H9 (cell line): ENCODE results near the gene KCNMA1. TPM values are rescaled to one million over a fixed set of nuclear protein-coding genes. Genes with fewer than 3 reads are reported as not detected.

ENCODE experiments used
- DNase-seq: peaks from one replicate; pipeline ENCODE4 v3.0.0-alpha.2; 2017
- H2AFZ ChIP-seq: one replicate; pipeline ENCODE4 v1.6.1; 2013; ENCODE audit warnings: mild to moderate bottlenecking, low read length, control low read depth, moderate library complexity
- H2AK5ac ChIP-seq: 2 replicates; pipeline ENCODE4 v1.6.1; 2013; ENCODE audit warnings: low read length, control low read depth, mixed read lengths; ENCODE audit not compliant: insufficient read length
- H2BK120ac ChIP-seq: one replicate; pipeline ENCODE4 v1.6.1; 2013; ENCODE audit warnings: low read depth, mild to moderate bottlenecking, low read length, control low read depth, inconsistent platforms; ENCODE audit not compliant: poor library complexity, severe bottlenecking
- H2BK12ac ChIP-seq: 2 replicates; pipeline ENCODE4 v1.6.1; 2013; ENCODE audit warnings: low read length, control low read depth, mixed read lengths, low read depth; ENCODE audit not compliant: insufficient read length
- H2BK15ac ChIP-seq: 2 replicates; pipeline ENCODE4 v1.6.1; 2013; ENCODE audit warnings: low read depth, low read length, control low read depth
- H2BK20ac ChIP-seq: one replicate; pipeline ENCODE4 v1.6.1; 2013; ENCODE audit warnings: low read depth, mild to moderate bottlenecking, low read length, control low read depth, inconsistent platforms; ENCODE audit not compliant: poor library complexity, severe bottlenecking
- H2BK5ac ChIP-seq: 2 replicates; pipeline ENCODE4 v1.6.1; 2013; ENCODE audit warnings: low read length, control low read depth, mixed read lengths; ENCODE audit not compliant: insufficient read length
- H3K14ac ChIP-seq: 2 replicates; pipeline ENCODE4 v1.6.1; 2013; ENCODE audit warnings: low read length, control low read depth; ENCODE audit not compliant: insufficient read depth
- H3K18ac ChIP-seq: 2 replicates; pipeline ENCODE4 v1.6.1; 2013; ENCODE audit warnings: low read depth, mild to moderate bottlenecking, mixed read lengths, low read length, control low read depth; ENCODE audit not compliant: insufficient read length
- H3K23ac ChIP-seq: 2 replicates; pipeline ENCODE4 v1.6.1; 2013; ENCODE audit warnings: low read length, control low read depth, mixed read lengths, low read depth; ENCODE audit not compliant: insufficient read length
- H3K23me2 ChIP-seq: 2 replicates; pipeline ENCODE4 v1.6.1; 2013; ENCODE audit warnings: low read depth, mild to moderate bottlenecking, mixed read lengths, low read length, control low read depth; ENCODE audit not compliant: insufficient read length, poor library complexity, severe bottlenecking
- H3K27ac ChIP-seq: 2 replicates; pipeline ENCODE4 v1.5.1; 2013; ENCODE audit warnings: low read length, control low read depth, mixed read lengths, low read depth; ENCODE audit not compliant: insufficient read length
- H3K27me3 ChIP-seq: 2 replicates; pipeline ENCODE4 v1.6.1; 2013; ENCODE audit warnings: low read length, control low read depth, inconsistent platforms; ENCODE audit not compliant: insufficient read depth
- H3K4ac ChIP-seq: 2 replicates; pipeline ENCODE4 v1.6.1; 2013; ENCODE audit warnings: low read depth, mild to moderate bottlenecking, control low read depth, inconsistent platforms, low read length, moderate library complexity
- H3K4me1 ChIP-seq: 2 replicates; pipeline ENCODE4 v1.6.1; 2013; ENCODE audit warnings: low read length, control low read depth, inconsistent platforms; ENCODE audit not compliant: insufficient read depth
- H3K4me2 ChIP-seq: 2 replicates; pipeline ENCODE4 v1.6.1; 2013; ENCODE audit warnings: low read length, control low read depth, mixed read lengths; ENCODE audit not compliant: insufficient read length, insufficient read depth
- H3K56ac ChIP-seq: 2 replicates; pipeline ENCODE4 v1.6.1; 2013; ENCODE audit warnings: low read depth, mild to moderate bottlenecking, mixed read lengths, low read length, control low read depth; ENCODE audit not compliant: insufficient read length
- H3K79me1 ChIP-seq: 2 replicates; pipeline ENCODE4 v1.6.1; 2013; ENCODE audit warnings: low read depth, mild to moderate bottlenecking, moderate library complexity, low read length, control low read depth, inconsistent platforms; ENCODE audit not compliant: insufficient read depth, poor library complexity, severe bottlenecking
- H3K79me2 ChIP-seq: 2 replicates; pipeline ENCODE4 v1.6.1; 2013; ENCODE audit warnings: low read length, control low read depth, inconsistent platforms; ENCODE audit not compliant: insufficient read depth
- H3K9ac ChIP-seq: 2 replicates; pipeline ENCODE4 v1.6.1; 2013; ENCODE audit warnings: low read length, control low read depth, mixed read lengths; ENCODE audit not compliant: insufficient read length; ENCODE audit errors: extremely low read depth
- H3K9me3 ChIP-seq: one replicate; pipeline ENCODE4 v1.6.1; 2013; ENCODE audit warnings: low read depth, low read length, inconsistent platforms; ENCODE audit not compliant: control insufficient read depth
- H3T11ph ChIP-seq: one replicate; pipeline ENCODE4 v1.6.1; 2013; ENCODE audit warnings: mild to moderate bottlenecking, low read length, control low read depth, inconsistent platforms
- H4K20me1 ChIP-seq: one replicate; pipeline ENCODE4 v1.6.1; 2013; ENCODE audit not compliant: control insufficient read depth, insufficient read length, insufficient read depth
- H4K5ac ChIP-seq: 2 replicates; pipeline ENCODE4 v1.6.1; 2013; ENCODE audit warnings: low read depth, mild to moderate bottlenecking, mixed read lengths, low read length, control low read depth; ENCODE audit not compliant: insufficient read length
- H4K8ac ChIP-seq: replicated peaks from 2 replicates; pipeline ENCODE4 v1.6.1; 2013; ENCODE audit warnings: low read length, control low read depth, mixed read lengths, low read depth; ENCODE audit not compliant: insufficient read length
- H4K91ac ChIP-seq: 2 replicates; pipeline ENCODE4 v1.6.1; 2013; ENCODE audit warnings: low read depth, mild to moderate bottlenecking, moderate library complexity, mixed read lengths, low read length, control low read depth; ENCODE audit not compliant: insufficient read length
- H3K27ac Mint-ChIP-seq, 3 experiments: 2 replicates in 2 of 3; 3 replicates in 1 of 3; pipeline ENCODE4 v1.8.0; 2020 to 2021; ENCODE audit warnings: mixed read lengths in 3 of 3, mild to moderate bottlenecking in 1 of 3, moderate library complexity in 1 of 3
- H3K27me3 Mint-ChIP-seq: 2 replicates; pipeline ENCODE4 v1.8.0; 2021; ENCODE audit warnings: low read depth, mild to moderate bottlenecking, moderate library complexity, mixed read lengths
- H3K36me3 Mint-ChIP-seq, 3 experiments: 2 replicates in 2 of 3; 3 replicates in 1 of 3; pipeline ENCODE4 v1.8.0; 2020 to 2021; ENCODE audit warnings: low read depth in 3 of 3, mixed read lengths in 3 of 3; ENCODE audit not compliant: insufficient read depth in 1 of 3
- H3K4me1 Mint-ChIP-seq, 2 experiments: 2 replicates each; pipeline ENCODE4 v1.8.0; 2020; ENCODE audit warnings: mixed read lengths in 2 of 2
- H3K4me3 Mint-ChIP-seq, 2 experiments: 2 replicates in 1 of 2; 3 replicates in 1 of 2; pipeline ENCODE4 v1.8.0; 2020 to 2021; ENCODE audit warnings: mild to moderate bottlenecking in 2 of 2, mixed read lengths in 2 of 2, moderate library complexity in 1 of 2
- H3K9me3 Mint-ChIP-seq, 2 experiments: 2 replicates in 1 of 2; 3 replicates in 1 of 2; pipeline ENCODE4 v1.8.0; 2020; ENCODE audit warnings: mild to moderate bottlenecking in 2 of 2, mixed read lengths in 2 of 2, moderate library complexity in 1 of 2
- WGBS: extraction: QIAGEN DNeasy Blood & Tissue Kit; methylation state at CpG from one replicate; pipeline ENCODE4 v1.1.7; 2013; ENCODE audit warnings: missing lambda C conversion rate, low lambda C conversion rate, mixed read lengths; ENCODE audit not compliant: insufficient read length; ENCODE audit errors: extremely low coverage; 5-methylcytosine and 5-hydroxymethylcytosine counted together
- total RNA-seq: library from RNA; stranded (reverse); gene quantifications from 2 replicates; pipeline ENCODE4 v1.2.1, GENCODE V29; 2021
- TF ChIP-seq, protein P1 (sequence below): fragments of 200-600 bp; sonication (generic); conservative IDR thresholded peaks from 3 replicates; pipeline ENCODE4 v1.8.0; 2021; ENCODE audit warnings: antibody characterized with exemption, mild to moderate bottlenecking

The KCNMA1 gene
- total RNA-seq, 1 experiment from 2014 or later, result 2.0 TPM

DNA sequence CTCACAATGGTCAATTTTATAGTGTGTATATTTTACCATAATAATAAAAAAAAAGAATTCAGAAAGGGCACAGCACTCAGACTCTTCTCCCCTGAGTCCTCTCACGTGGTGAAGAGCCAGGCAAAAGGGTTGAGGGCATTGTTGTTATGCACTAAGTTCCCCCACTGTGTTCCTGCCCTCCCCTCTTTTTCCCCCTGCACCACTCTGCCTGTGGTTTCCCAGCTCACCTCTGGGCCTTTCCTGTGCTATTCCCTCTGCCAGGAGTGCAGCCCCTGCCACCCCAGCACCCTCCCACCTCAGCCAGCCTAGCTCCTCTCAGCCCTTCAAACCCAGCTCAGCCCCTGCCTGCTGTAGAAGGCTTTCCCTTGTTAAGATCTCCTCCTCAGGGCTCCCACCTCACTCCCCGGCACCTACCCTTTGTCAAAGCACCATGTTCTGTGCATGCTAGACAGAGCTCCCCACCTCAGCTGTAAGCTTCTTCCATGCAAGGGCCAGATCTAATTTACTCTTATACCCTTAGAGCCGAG, 108.5 kb downstream of the KCNMA1 start:
- TF ChIP-seq, protein P1, sequence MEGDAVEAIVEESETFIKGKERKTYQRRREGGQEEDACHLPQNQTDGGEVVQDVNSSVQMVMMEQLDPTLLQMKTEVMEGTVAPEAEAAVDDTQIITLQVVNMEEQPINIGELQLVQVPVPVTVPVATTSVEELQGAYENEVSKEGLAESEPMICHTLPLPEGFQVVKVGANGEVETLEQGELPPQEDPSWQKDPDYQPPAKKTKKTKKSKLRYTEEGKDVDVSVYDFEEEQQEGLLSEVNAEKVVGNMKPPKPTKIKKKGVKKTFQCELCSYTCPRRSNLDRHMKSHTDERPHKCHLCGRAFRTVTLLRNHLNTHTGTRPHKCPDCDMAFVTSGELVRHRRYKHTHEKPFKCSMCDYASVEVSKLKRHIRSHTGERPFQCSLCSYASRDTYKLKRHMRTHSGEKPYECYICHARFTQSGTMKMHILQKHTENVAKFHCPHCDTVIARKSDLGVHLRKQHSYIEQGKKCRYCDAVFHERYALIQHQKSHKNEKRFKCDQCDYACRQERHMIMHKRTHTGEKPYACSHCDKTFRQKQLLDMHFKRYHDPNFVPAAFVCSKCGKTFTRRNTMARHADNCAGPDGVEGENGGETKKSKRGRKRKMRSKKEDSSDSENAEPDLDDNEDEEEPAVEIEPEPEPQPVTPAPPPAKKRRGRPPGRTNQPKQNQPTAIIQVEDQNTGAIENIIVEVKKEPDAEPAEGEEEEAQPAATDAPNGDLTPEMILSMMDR, result no peak
- Histone ChIP-seq H4K91ac (no peak overlapping the region), H3K27me3 (no peaks in the 10 kb centered on the region), H3K14ac (peak overlapping the region; percentile 57; the same call in 1 of the 2 replicates), H3T11ph (no peak overlapping the region), H3K79me2 (no peaks in the 10 kb centered on the region), H2BK5ac (no peak overlapping the region), H3K23ac (no peak overlapping the region), H4K5ac (no peak overlapping the region), H3K9ac (no peak overlapping the region), H4K8ac (no peak overlapping the region), H3K9me3 (no peaks in the 10 kb centered on the region), H3K4me1 (peaks cover 15% of the 10 kb centered on the region; the same call in 1 of the 2 replicates), H2BK120ac (no peak overlapping the region), H3K79me1 (no peaks in the 10 kb centered on the region), H3K23me2 (no peaks in the 10 kb centered on the region), H2BK20ac (no peak overlapping the region), H2BK15ac (no peak overlapping the region), H3K4me2 (no peak overlapping the region), H3K18ac (peak overlapping the region; percentile 38), H3K27ac (no peak overlapping the region), H2BK12ac (no peak overlapping the region), H2AK5ac (no peak overlapping the region), H3K4ac (no peak overlapping the region), H3K56ac (no peak overlapping the region), H4K20me1 (no peaks in the 10 kb centered on the region), H2AFZ (no peak overlapping the region)
- no peaks in the 10 kb centered on the region; the same call in none of the 2 replicates for H3K27me3 Mint-ChIP-seq
- DNase-seq, result no peak
- H3K4me3 Mint-ChIP-seq, result no peak overlapping the region; a peak in 1 of 5 replicates
- H3K36me3 Mint-ChIP-seq, result no peaks in the 10 kb centered on the region
- H3K9me3 Mint-ChIP-seq, result no peaks in the 10 kb centered on the region
- H3K4me1 Mint-ChIP-seq, result peaks cover 34 to 41% of the 10 kb centered on the region in 2 experiments
- no CpG with 5 or more reads among the region's 3 CpGs for WGBS
- H3K27ac Mint-ChIP-seq, result no peak overlapping the region
